ENCODE measurements around the gene DOCK4. TPM values are rescaled to one million over a fixed set of nuclear protein-coding genes. Genes with fewer than 3 reads are reported as not detected.

DOCK4 gene
- total and polyA plus RNA-seq, 7 donors, result 1.8 to 12.7 (median 7.1) TPM

DNA sequence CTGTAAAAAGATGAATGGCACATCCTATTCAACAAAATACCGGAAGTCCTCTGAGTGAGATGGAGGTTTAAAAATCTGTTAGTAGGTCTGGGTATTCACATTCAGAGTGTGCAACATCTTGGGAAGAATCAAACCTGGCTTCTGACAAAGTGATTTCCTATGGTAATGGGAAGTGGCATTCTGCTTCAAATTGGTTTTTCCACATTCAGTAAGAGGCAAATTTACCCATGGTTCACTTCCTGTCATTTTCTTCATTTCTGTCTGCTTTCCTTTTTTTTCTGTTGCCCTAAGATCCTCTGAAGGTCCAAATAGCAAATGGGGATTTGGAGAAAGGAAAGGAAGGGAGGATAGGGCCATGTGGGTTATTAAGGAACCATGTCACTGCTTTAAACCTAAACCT, 218.3 kb downstream of the DOCK4 start:
- peaks cover 6% of the 10 kb centered on the region for H3K4me1 ChIP-seq
- H3K9me3 ChIP-seq, result no peaks in the 10 kb centered on the region
- DNase-seq (no peak), ATAC-seq (no peak)
- H3K27ac ChIP-seq, result peak overlapping the region; percentile 14
- TF ChIP-seq, protein P1, sequence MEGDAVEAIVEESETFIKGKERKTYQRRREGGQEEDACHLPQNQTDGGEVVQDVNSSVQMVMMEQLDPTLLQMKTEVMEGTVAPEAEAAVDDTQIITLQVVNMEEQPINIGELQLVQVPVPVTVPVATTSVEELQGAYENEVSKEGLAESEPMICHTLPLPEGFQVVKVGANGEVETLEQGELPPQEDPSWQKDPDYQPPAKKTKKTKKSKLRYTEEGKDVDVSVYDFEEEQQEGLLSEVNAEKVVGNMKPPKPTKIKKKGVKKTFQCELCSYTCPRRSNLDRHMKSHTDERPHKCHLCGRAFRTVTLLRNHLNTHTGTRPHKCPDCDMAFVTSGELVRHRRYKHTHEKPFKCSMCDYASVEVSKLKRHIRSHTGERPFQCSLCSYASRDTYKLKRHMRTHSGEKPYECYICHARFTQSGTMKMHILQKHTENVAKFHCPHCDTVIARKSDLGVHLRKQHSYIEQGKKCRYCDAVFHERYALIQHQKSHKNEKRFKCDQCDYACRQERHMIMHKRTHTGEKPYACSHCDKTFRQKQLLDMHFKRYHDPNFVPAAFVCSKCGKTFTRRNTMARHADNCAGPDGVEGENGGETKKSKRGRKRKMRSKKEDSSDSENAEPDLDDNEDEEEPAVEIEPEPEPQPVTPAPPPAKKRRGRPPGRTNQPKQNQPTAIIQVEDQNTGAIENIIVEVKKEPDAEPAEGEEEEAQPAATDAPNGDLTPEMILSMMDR (IDR thresholded peaks at IDR 0.05), result no peak
- H3K4me3 ChIP-seq, result no peak overlapping the region
- intact Hi-C loops (cut with DNase I), result no loop called here
- H3K36me3 ChIP-seq (ENCODE audit: insufficient read depth in 1 of 2, low read depth in 1 of 2), result peaks cover 4 to 35% of the 10 kb centered on the region in 2 donors
- WGBS, 3 donors, result 68 to 74% (median 70%) methylated on average over 1 of the region's 1 CpG
- no peaks in the 10 kb centered on the region for H3K27me3 ChIP-seq (ENCODE audit: insufficient read depth in 3 of 3, low read length in 2 of 3)

DNA sequence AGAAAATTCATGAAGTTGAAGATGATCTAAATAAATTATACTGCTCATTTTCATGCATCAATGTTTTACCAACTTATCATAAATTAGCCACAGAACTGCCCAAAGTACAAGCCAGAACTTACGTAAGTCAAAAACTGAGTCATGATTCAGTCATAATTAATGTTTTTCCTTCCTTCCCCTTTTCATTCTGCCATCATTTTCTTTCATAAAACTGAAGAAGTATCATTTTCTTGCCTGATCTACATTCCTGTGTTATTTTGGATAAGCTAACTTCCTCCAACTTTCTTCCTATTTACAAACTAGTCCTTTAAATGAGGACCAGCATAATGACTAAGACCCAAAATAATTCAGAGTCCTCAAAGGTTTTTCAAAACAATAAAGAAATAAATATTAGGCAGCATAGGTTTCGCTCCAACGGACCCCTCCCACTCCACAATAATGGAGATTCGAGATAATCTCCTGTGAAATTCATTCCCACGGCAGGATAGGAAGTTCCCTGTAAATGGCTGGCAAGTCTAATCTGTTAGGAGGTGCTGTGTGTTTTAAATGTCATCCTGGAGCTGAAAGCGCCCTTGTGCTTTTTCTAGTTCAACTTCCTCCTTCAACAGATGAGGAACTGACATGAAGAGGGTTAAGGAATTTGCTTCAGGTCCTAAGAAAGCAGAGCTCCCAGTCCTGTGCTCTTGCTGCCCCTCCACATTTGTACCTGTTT, 218.9 kb downstream of the DOCK4 start:
- Histone ChIP-seq H3K4me1 (peaks cover 1% of the 10 kb centered on the region), H3K36me3 (ENCODE audit: insufficient read depth in 1 of 2, low read depth in 1 of 2) (peaks cover 4 to 35% of the 10 kb centered on the region in 2 donors), H3K4me3 (no peak overlapping the region), H3K9me3 (no peaks in the 10 kb centered on the region), H3K27ac (peak overlapping the region; percentile 14), H3K27me3 (ENCODE audit: insufficient read depth in 3 of 3, low read length in 2 of 3) (no peaks in the 10 kb centered on the region)
- TF ChIP-seq, protein P1 (IDR thresholded peaks at IDR 0.05), result no peak
- ATAC-seq (no peak), DNase-seq (no peak)
- intact Hi-C loops (cut with DNase I), result no loop called here
- WGBS, 3 donors, result 46 to 49% (median 49%) methylated on average over 6 of the region's 6 CpGs

DNA sequence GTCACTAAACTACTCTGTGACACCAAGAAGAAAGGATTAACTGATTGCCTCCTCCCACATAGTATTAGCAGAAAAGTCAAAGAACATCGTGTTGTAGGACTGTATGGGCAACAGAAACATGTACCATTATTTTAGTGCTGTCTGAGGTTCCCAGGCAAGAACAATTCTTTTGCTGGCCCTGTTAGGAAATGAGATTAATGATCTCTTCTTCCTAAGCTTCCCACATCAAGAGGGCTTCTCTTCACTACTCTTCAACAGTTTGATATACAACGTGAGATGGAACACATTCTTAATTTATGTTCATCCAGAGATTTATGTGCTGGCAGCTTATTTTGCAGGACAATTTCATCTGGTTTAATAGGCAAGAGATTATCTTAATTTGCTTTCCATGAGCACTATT, 219.6 kb downstream of the DOCK4 start:
- no peaks in the 10 kb centered on the region for H3K9me3 ChIP-seq
- H3K4me3 ChIP-seq, result no peak overlapping the region
- no peaks in the 10 kb centered on the region for H3K4me1 ChIP-seq
- no peaks in the 10 kb centered on the region for H3K27me3 ChIP-seq (ENCODE audit: insufficient read depth in 3 of 3, low read length in 2 of 3)
- DNase-seq (no peak), ATAC-seq (no peak)
- intact Hi-C loops (cut with DNase I), result no loop called here
- H3K27ac ChIP-seq, result peak overlapping the region; percentile 14
- TF ChIP-seq, protein P1 (IDR thresholded peaks at IDR 0.05), result no peak
- 66 to 72% (median 68%) methylated on average over 2 of the region's 2 CpGs for WGBS, 3 donors
- peaks cover 4 to 35% of the 10 kb centered on the region in 2 donors for H3K36me3 ChIP-seq (ENCODE audit: insufficient read depth in 1 of 2, low read depth in 1 of 2)

DNA sequence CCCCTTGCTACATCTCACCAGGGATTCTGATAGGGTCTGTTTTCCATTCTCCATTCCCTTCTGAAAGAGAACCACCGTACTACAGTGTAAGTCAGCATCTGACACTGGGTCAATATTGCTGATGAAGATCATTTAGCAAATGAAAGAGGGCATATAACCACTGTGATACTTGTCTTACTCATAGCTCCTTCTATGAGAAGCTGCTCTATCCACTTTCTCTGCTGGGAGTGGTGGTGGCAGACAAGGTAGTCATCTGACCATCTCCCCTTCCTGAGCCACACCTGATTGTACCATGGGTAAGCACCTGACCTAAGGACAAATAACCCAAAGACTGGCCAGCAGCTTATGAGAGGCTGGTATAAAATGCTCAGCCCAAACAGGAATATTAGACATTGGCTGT, 220.4 kb downstream of the DOCK4 start:
- Histone ChIP-seq H3K27ac (no peak overlapping the region), H3K4me1 (no peaks in the 10 kb centered on the region), H3K4me3 (no peak overlapping the region), H3K27me3 (ENCODE audit: insufficient read depth in 3 of 3, low read length in 2 of 3) (no peaks in the 10 kb centered on the region), H3K9me3 (no peaks in the 10 kb centered on the region), H3K36me3 (ENCODE audit: insufficient read depth in 1 of 2, low read depth in 1 of 2) (peaks cover 4 to 35% of the 10 kb centered on the region in 2 donors)
- intact Hi-C loops (cut with DNase I), result no loop called here
- TF ChIP-seq, protein P1 (IDR thresholded peaks at IDR 0.05), result no peak
- 94 to 97% (median 96%) methylated on average over 1 of the region's 1 CpG for WGBS, 3 donors
- no peak for DNase-seq
- ATAC-seq, result no peak

DNA sequence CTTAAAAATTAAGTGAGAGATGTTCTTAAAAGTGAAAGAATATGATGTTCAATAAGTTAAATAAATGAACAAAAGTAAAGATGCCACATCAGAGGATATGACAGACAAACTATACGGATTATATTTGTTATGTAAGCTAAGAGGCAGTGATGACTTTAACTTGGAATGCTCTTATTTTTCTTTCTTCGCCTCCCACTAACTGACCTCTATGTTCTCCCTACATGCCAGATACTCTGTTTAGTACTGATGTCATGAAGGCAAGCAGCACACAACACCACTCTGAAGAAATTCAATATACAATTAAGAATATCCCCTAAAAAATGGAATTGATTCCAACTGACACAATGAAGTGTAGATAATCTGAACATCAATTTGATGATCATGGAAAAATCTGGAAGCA, 223.4 kb downstream of the DOCK4 start:
- no peaks in the 10 kb centered on the region for H3K9me3 ChIP-seq
- peaks cover 4 to 21% of the 10 kb centered on the region in 2 donors for H3K36me3 ChIP-seq (ENCODE audit: insufficient read depth in 1 of 2, low read depth in 1 of 2)
- TF ChIP-seq, protein P1 (IDR thresholded peaks at IDR 0.05), result no peak
- intact Hi-C loops (cut with DNase I), result no loop called here
- no peak for DNase-seq
- no peak for ATAC-seq
- H3K27ac ChIP-seq, result no peak overlapping the region
- 63 to 86% (median 64%) methylated on average over 2 of the region's 2 CpGs for WGBS, 3 donors
- no peaks in the 10 kb centered on the region for H3K27me3 ChIP-seq (ENCODE audit: insufficient read depth in 3 of 3, low read length in 2 of 3)
- H3K4me3 ChIP-seq, result no peak overlapping the region
- H3K4me1 ChIP-seq, result no peaks in the 10 kb centered on the region

Measured in psoas muscle (tissue), 8 donors.